ENCODE data around the gene PNLIPRP1. TPM values are rescaled to one million over a fixed set of nuclear protein-coding genes. Genes with fewer than 3 reads are reported as not detected.

PNLIPRP1 gene
- total and polyA plus RNA-seq, 4 experiments from 2014 or later, result not detected

GRCh38 chr10:116612107-116612769 lies 21.5 kb downstream of the PNLIPRP1 start:
- no peaks in the 10 kb centered on the region for H3K9me3 ChIP-seq (ENCODE audit: control insufficient read depth in 1 of 2, low read length in 2 of 2)
- ChIA-PET POLR2A (ENCODE audit: partially characterized antibody) (no interaction called here), CTCF (ENCODE audit: partially characterized antibody) (no interaction called here)
- DNase-seq, result no peak
- Mint-ChIP-seq H3K36me3 (no peaks in the 10 kb centered on the region), H3K9me3 (peaks cover 0 to 3% (median 1%) of the 10 kb centered on the region in 8 donors), H3K27me3 (peaks cover 4 to 11% of the 10 kb centered on the region in 2 donors), H3K4me3 (no peak overlapping the region), H3K27ac (no peak overlapping the region), H3K4me1 (peaks cover 0 to 5% (median 0%) of the 10 kb centered on the region in 4 donors)
- intact Hi-C loops (cut with micrococcal nuclease), result no loop called here
- no peak overlapping the region for H3K27ac ChIP-seq (ENCODE audit: low read depth, low read length)
- H3K4me1 ChIP-seq (ENCODE audit: insufficient read depth, low read length), result no peaks in the 10 kb centered on the region
- H3K36me3 ChIP-seq (ENCODE audit: insufficient read depth, low read length), result no peaks in the 10 kb centered on the region
- H3K4me3 ChIP-seq (ENCODE audit: low read length in 2 of 2), result no peak overlapping the region
- no peaks in the 10 kb centered on the region for H3K27me3 ChIP-seq (ENCODE audit: insufficient read depth, low read length)

GRCh38 chr10:116613471-116613870 lies 22.7 kb downstream of the PNLIPRP1 start:
- Histone ChIP-seq H3K27me3 (ENCODE audit: insufficient read depth, low read length) (no peaks in the 10 kb centered on the region), H3K27ac (ENCODE audit: low read depth, low read length) (no peak overlapping the region), H3K9me3 (ENCODE audit: control insufficient read depth in 1 of 2, low read length in 2 of 2) (no peaks in the 10 kb centered on the region), H3K4me1 (ENCODE audit: insufficient read depth, low read length) (no peaks in the 10 kb centered on the region), H3K36me3 (ENCODE audit: insufficient read depth, low read length) (no peaks in the 10 kb centered on the region), H3K4me3 (ENCODE audit: low read length in 2 of 2) (no peak overlapping the region)
- no peak for DNase-seq
- POLR2A ChIA-PET (ENCODE audit: partially characterized antibody), result no interaction called here
- H3K9me3 Mint-ChIP-seq, result peaks cover 0 to 3% (median under 1%) of the 10 kb centered on the region in 8 donors
- intact Hi-C loops (cut with micrococcal nuclease), result no loop called here
- peaks cover 0 to 5% (median 0%) of the 10 kb centered on the region in 4 donors for H3K4me1 Mint-ChIP-seq
- H3K27ac Mint-ChIP-seq, result no peak overlapping the region
- no peak overlapping the region for H3K4me3 Mint-ChIP-seq
- H3K27me3 Mint-ChIP-seq, result peaks cover 4 to 6% of the 10 kb centered on the region in 2 donors
- CTCF ChIA-PET (ENCODE audit: partially characterized antibody), result no interaction called here
- no peaks in the 10 kb centered on the region for H3K36me3 Mint-ChIP-seq

GRCh38 chr10:116614796-116615195 lies 24.0 kb downstream of the PNLIPRP1 start:
- Histone ChIP-seq H3K9me3 (ENCODE audit: control insufficient read depth in 1 of 2, low read length in 2 of 2) (no peaks in the 10 kb centered on the region), H3K36me3 (ENCODE audit: insufficient read depth, low read length) (no peaks in the 10 kb centered on the region), H3K27ac (ENCODE audit: low read depth, low read length) (no peak overlapping the region), H3K4me3 (ENCODE audit: low read length in 2 of 2) (no peak overlapping the region), H3K27me3 (ENCODE audit: insufficient read depth, low read length) (no peaks in the 10 kb centered on the region), H3K4me1 (ENCODE audit: insufficient read depth, low read length) (no peaks in the 10 kb centered on the region)
- peaks cover 0 to 3% (median 0%) of the 10 kb centered on the region in 8 donors for H3K9me3 Mint-ChIP-seq
- CTCF ChIA-PET (ENCODE audit: partially characterized antibody), result no interaction called here
- no peaks in the 10 kb centered on the region for H3K36me3 Mint-ChIP-seq
- peaks cover 0 to 3% of the 10 kb centered on the region in 2 donors for H3K27me3 Mint-ChIP-seq
- H3K4me3 Mint-ChIP-seq, result no peak overlapping the region
- POLR2A ChIA-PET (ENCODE audit: partially characterized antibody), result no interaction called here
- H3K4me1 Mint-ChIP-seq, result no peaks in the 10 kb centered on the region
- DNase-seq, result no peak
- intact Hi-C loops (cut with micrococcal nuclease), result no loop called here
- no peak overlapping the region for H3K27ac Mint-ChIP-seq

GRCh38 chr10:116615199-116615776 lies 24.5 kb downstream of the PNLIPRP1 start:
- ChIA-PET POLR2A (ENCODE audit: partially characterized antibody) (no interaction called here), CTCF (ENCODE audit: partially characterized antibody) (no interaction called here)
- intact Hi-C loops (cut with micrococcal nuclease), result no loop called here
- no peak overlapping the region for H3K27ac Mint-ChIP-seq
- Histone ChIP-seq H3K36me3 (ENCODE audit: insufficient read depth, low read length) (no peaks in the 10 kb centered on the region), H3K4me3 (ENCODE audit: low read length in 2 of 2) (no peak overlapping the region), H3K27ac (ENCODE audit: low read depth, low read length) (no peak overlapping the region), H3K9me3 (ENCODE audit: control insufficient read depth in 1 of 2, low read length in 2 of 2) (no peaks in the 10 kb centered on the region), H3K4me1 (ENCODE audit: insufficient read depth, low read length) (no peaks in the 10 kb centered on the region), H3K27me3 (ENCODE audit: insufficient read depth, low read length) (no peaks in the 10 kb centered on the region)
- peaks cover 0 to 3% of the 10 kb centered on the region in 2 donors for H3K27me3 Mint-ChIP-seq
- peaks cover 0 to 3% (median 0%) of the 10 kb centered on the region in 8 donors for H3K9me3 Mint-ChIP-seq
- H3K4me3 Mint-ChIP-seq, result no peak overlapping the region
- DNase-seq, result no peak
- no peaks in the 10 kb centered on the region for H3K36me3 Mint-ChIP-seq
- no peaks in the 10 kb centered on the region for H3K4me1 Mint-ChIP-seq

- Mint-ChIP-seq H3K36me3 (no peaks in the 10 kb centered on the region), H3K4me3 (no peak within 1 kb of the TSS), H3K4me1 (no peaks in the 10 kb centered on the region), H3K27me3 (peaks cover 1 to 2% of the 10 kb centered on the region in 2 donors), H3K27ac (no peak within 1 kb of the TSS), H3K9me3 (peaks cover 0 to 4% (median 0%) of the 10 kb centered on the region in 8 donors)
- Histone ChIP-seq H3K27me3 (ENCODE audit: insufficient read depth, low read length) (no peaks in the 10 kb centered on the region), H3K4me3 (ENCODE audit: low read length in 2 of 2) (no peak within 1 kb of the TSS), H3K4me1 (ENCODE audit: insufficient read depth, low read length) (no peaks in the 10 kb centered on the region), H3K27ac (ENCODE audit: low read depth, low read length) (no peak within 1 kb of the TSS), H3K9me3 (ENCODE audit: control insufficient read depth in 1 of 2, low read length in 2 of 2) (no peaks in the 10 kb centered on the region), H3K36me3 (ENCODE audit: insufficient read depth, low read length) (no peaks in the 10 kb centered on the region)
- CTCF ChIA-PET (ENCODE audit: partially characterized antibody), result no interaction called here
- intact Hi-C loops (cut with micrococcal nuclease), result no loop called here
- POLR2A ChIA-PET (ENCODE audit: partially characterized antibody), result no interaction called here
- DNase-seq, result no peak
Observed at GRCh38 chr10:116620423-116621400, 30.0 kb downstream of the PNLIPRP1 start, which contains the start of gene PNLIPRP2. Gene PNLIPRP2 (plus strand): TSS chr10:116620953.

GRCh38 chr10:116621476-116621875 lies 30.7 kb downstream of the PNLIPRP1 start:
- Mint-ChIP-seq H3K9me3 (peaks cover 0 to 4% (median 0%) of the 10 kb centered on the region in 8 donors), H3K4me3 (no peak overlapping the region), H3K27me3 (peaks cover 8 to 10% of the 10 kb centered on the region in 2 donors), H3K4me1 (no peaks in the 10 kb centered on the region), H3K36me3 (no peaks in the 10 kb centered on the region), H3K27ac (no peak overlapping the region)
- intact Hi-C loops (cut with micrococcal nuclease), result no loop called here
- no peak for DNase-seq
- no peaks in the 10 kb centered on the region for H3K27me3 ChIP-seq (ENCODE audit: insufficient read depth, low read length)
- ChIA-PET POLR2A (ENCODE audit: partially characterized antibody) (no interaction called here), CTCF (ENCODE audit: partially characterized antibody) (no interaction called here)
- no peaks in the 10 kb centered on the region for H3K36me3 ChIP-seq (ENCODE audit: insufficient read depth, low read length)
- H3K9me3 ChIP-seq (ENCODE audit: control insufficient read depth in 1 of 2, low read length in 2 of 2), result no peaks in the 10 kb centered on the region
- no peaks in the 10 kb centered on the region for H3K4me1 ChIP-seq (ENCODE audit: insufficient read depth, low read length)
- H3K27ac ChIP-seq (ENCODE audit: low read depth, low read length), result no peak overlapping the region
- no peak overlapping the region for H3K4me3 ChIP-seq (ENCODE audit: low read length in 2 of 2)

Data from CD4-positive, alpha-beta memory T cell (primary cell).